Measurements from ENCODE around the gene ABCB10.
"Not testable (repeated sequence)": the region's sequence is repeated elsewhere in the genome, so short reads cannot be mapped to it uniquely, and the experiment has no call there.

The ABCB10 gene

GRCh38 chr1:229562686-229563085 is 4.2 kb upstream of the ABCB10 start:
- Histone ChIP-seq H3K4me3 (ENCODE audit: insufficient read depth, low read length, poor library complexity, severe bottlenecking) (no peak overlapping the region), H3K27ac (ENCODE audit: low read depth, low read length) (no peak overlapping the region), H3K4me2 (ENCODE audit: low read depth, low read length, poor library complexity, severe bottlenecking) (no peak overlapping the region), H3K27me3 (ENCODE audit: low read length) (no peaks in the 10 kb centered on the region), H3K79me2 (ENCODE audit: insufficient read depth, low read length) (peaks cover 2% of the 10 kb centered on the region), H3K9me3 (ENCODE audit: insufficient read depth, low read length) (no peaks in the 10 kb centered on the region), H3K36me3 (ENCODE audit: low read length) (no peaks in the 10 kb centered on the region), H3K9me2 (replicated peaks; ENCODE audit: insufficient read depth, low read length) (no peaks in the 10 kb centered on the region), H3F3A (ENCODE audit: insufficient read depth) (0 out of 2 replicates have a peak, but pooled peaks cover 1% of the 10 kb centered on the region), H2AFZ (ENCODE audit: low read depth, low read length, severe bottlenecking) (no peak overlapping the region), H3K9ac (ENCODE audit: low read length) (no peak overlapping the region), H4K20me1 (ENCODE audit: low read depth, low read length) (no peaks in the 10 kb centered on the region)
- TF ChIP-seq EZH2phosphoT487 (conservative IDR thresholded peaks at IDR 0.05; ENCODE audit: low read length) = no peak
- no peak for TF ChIP-seq CTCF (IDR thresholded peaks at IDR 0.05; ENCODE audit: insufficient read depth, low read length, poor library complexity, severe bottlenecking)

- Histone ChIP-seq H2AFZ (ENCODE audit: low read depth, low read length, severe bottlenecking) (no peak overlapping the region), H3F3A (ENCODE audit: insufficient read depth) (0 out of 2 replicates have a peak, but pooled peaks cover 9% of the 10 kb centered on the region), H3K9ac (ENCODE audit: low read length) (no peak overlapping the region), H3K9me2 (replicated peaks; ENCODE audit: insufficient read depth, low read length) (no peaks in the 10 kb centered on the region), H3K9me3 (ENCODE audit: insufficient read depth, low read length) (no peaks in the 10 kb centered on the region), H3K4me3 (ENCODE audit: insufficient read depth, low read length, poor library complexity, severe bottlenecking) (no peak overlapping the region), H4K20me1 (ENCODE audit: low read depth, low read length) (no peaks in the 10 kb centered on the region), H3K4me2 (ENCODE audit: low read depth, low read length, poor library complexity, severe bottlenecking) (no peak overlapping the region), H3K27me3 (ENCODE audit: low read length) (no peaks in the 10 kb centered on the region), H3K79me2 (ENCODE audit: insufficient read depth, low read length) (peaks cover 18% of the 10 kb centered on the region), H3K27ac (ENCODE audit: low read depth, low read length) (no peak overlapping the region), H3K36me3 (ENCODE audit: low read length) (no peaks in the 10 kb centered on the region)
- TF ChIP-seq EZH2phosphoT487 (conservative IDR thresholded peaks at IDR 0.05; ENCODE audit: low read length) (no peak), CTCF (IDR thresholded peaks at IDR 0.05; ENCODE audit: insufficient read depth, low read length, poor library complexity, severe bottlenecking) (no peak)
These were observed 2.6 kb upstream of the ABCB10 start for GRCh38 chr1:229561141-229561540.

GRCh38 chr1:229560124-229560523 is 1.6 kb upstream of the ABCB10 start:
- H3K4me2 ChIP-seq (ENCODE audit: low read depth, low read length, poor library complexity, severe bottlenecking) = peak overlapping the region; percentile 95

GRCh38 chr1:229559336-229559801 is 862 bp upstream of the ABCB10 start:
- not testable (repeated sequence) for H3K36me3 ChIP-seq (ENCODE audit: low read length); H3K27me3 ChIP-seq (ENCODE audit: low read length); H3K9me3 ChIP-seq (ENCODE audit: insufficient read depth, low read length); H4K20me1 ChIP-seq (ENCODE audit: low read depth, low read length); H3F3A ChIP-seq (ENCODE audit: insufficient read depth); H3K9me2 ChIP-seq (replicated peaks; ENCODE audit: insufficient read depth, low read length)
- Histone ChIP-seq H3K27ac (ENCODE audit: low read depth, low read length) (peak overlapping the region; percentile 64; the same call in 1 of the 2 replicates), H3K9ac (ENCODE audit: low read length) (peak overlapping the region; percentile 68), H3K79me2 (ENCODE audit: insufficient read depth, low read length) (peaks cover 35% of the 10 kb centered on the region), H2AFZ (ENCODE audit: low read depth, low read length, severe bottlenecking) (peak overlapping the region; percentile 93), H3K4me3 (ENCODE audit: insufficient read depth, low read length, poor library complexity, severe bottlenecking) (peak overlapping the region; percentile 68), H3K4me2 (ENCODE audit: low read depth, low read length, poor library complexity, severe bottlenecking) (peak overlapping the region; percentile 95)

More at GRCh38 chr1:229560124-229560523, 1.6 kb upstream of the ABCB10 start:
- not testable (repeated sequence) for H3K9me2 ChIP-seq (replicated peaks; ENCODE audit: insufficient read depth, low read length); H4K20me1 ChIP-seq (ENCODE audit: low read depth, low read length); H3K9ac ChIP-seq (ENCODE audit: low read length); H3F3A ChIP-seq (ENCODE audit: insufficient read depth); H3K27me3 ChIP-seq (ENCODE audit: low read length); H3K4me3 ChIP-seq (ENCODE audit: insufficient read depth, low read length, poor library complexity, severe bottlenecking); H3K9me3 ChIP-seq (ENCODE audit: insufficient read depth, low read length); H3K36me3 ChIP-seq (ENCODE audit: low read length); H3K27ac ChIP-seq (ENCODE audit: low read depth, low read length)
- peaks cover 27% of the 10 kb centered on the region for H3K79me2 ChIP-seq (ENCODE audit: insufficient read depth, low read length)
- H2AFZ ChIP-seq (ENCODE audit: low read depth, low read length, severe bottlenecking) = peak overlapping the region; percentile 93

Data from SU-DHL-6 (cell line).